ENCODE data around the gene MCM3AP.

MCM3AP gene

GRCh38 chr21:46215436-46216131, 69.8 kb downstream of the MCM3AP start:
- no peak for DNase-seq

- DNase-seq = no peak
Observed at GRCh38 chr21:46214478-46215340, 70.7 kb downstream of the MCM3AP start.

- DNase-seq = no peak
Observed at GRCh38 chr21:46213620-46214286, 71.7 kb downstream of the MCM3AP start.

GRCh38 chr21:46212721-46213484, 72.5 kb downstream of the MCM3AP start:
- DNase-seq = no peak

GRCh38 chr21:46211786-46212720, 73.4 kb downstream of the MCM3AP start:
- no peak for DNase-seq

- DNase-seq = no peak
Observed at GRCh38 chr21:46211376-46211775, 74.0 kb downstream of the MCM3AP start.

- DNase-seq = no peak
Observed at GRCh38 chr21:46210378-46211136, 74.9 kb downstream of the MCM3AP start.

- no peak for DNase-seq
Observed at GRCh38 chr21:46208761-46209721, 76.4 kb downstream of the MCM3AP start.

- DNase-seq = no peak
Observed at GRCh38 chr21:46207920-46208591, 77.4 kb downstream of the MCM3AP start.

GRCh38 chr21:46207006-46207919, 78.1 kb downstream of the MCM3AP start:
- no peak for DNase-seq

- no peak for DNase-seq
Observed at GRCh38 chr21:46206163-46207005, 79.0 kb downstream of the MCM3AP start.

GRCh38 chr21:46205766-46206162, 79.6 kb downstream of the MCM3AP start:
- DNase-seq = no peak

GRCh38 chr21:46205166-46205565, 80.2 kb downstream of the MCM3AP start:
- no peak for DNase-seq

GRCh38 chr21:46203203-46203600, 82.2 kb downstream of the MCM3AP start:
- no peak for DNase-seq

GRCh38 chr21:46202592-46203202, 82.7 kb downstream of the MCM3AP start:
- DNase-seq = no peak

All from SHP77 (cell line).